GM18907 (cell line): ENCODE data around the gene CNTNAP5.

Source experiments
- ATAC-seq: cut with Tn5 transposase; IDR thresholded peaks from one replicate; pipeline ENCODE4 v1.9.1; 2021; ENCODE audit warnings: mild to moderate bottlenecking, moderate library complexity; ENCODE audit not compliant: unreplicated experiment

The CNTNAP5 gene

GRCh38 chr2:124258140-124258880 lies 233.2 kb downstream of the CNTNAP5 start:
- ATAC-seq = no peak

GRCh38 chr2:124261456-124261855 lies 236.4 kb downstream of the CNTNAP5 start:
- no peak for ATAC-seq

GRCh38 chr2:124264551-124265091 lies 239.5 kb downstream of the CNTNAP5 start:
- ATAC-seq = no peak

GRCh38 chr2:124267794-124268193 lies 242.7 kb downstream of the CNTNAP5 start:
- no peak for ATAC-seq

GRCh38 chr2:124269348-124269747 lies 244.3 kb downstream of the CNTNAP5 start:
- ATAC-seq = no peak

- no peak for ATAC-seq
Measured at GRCh38 chr2:124272261-124272841, 247.3 kb downstream of the CNTNAP5 start.

DNA sequence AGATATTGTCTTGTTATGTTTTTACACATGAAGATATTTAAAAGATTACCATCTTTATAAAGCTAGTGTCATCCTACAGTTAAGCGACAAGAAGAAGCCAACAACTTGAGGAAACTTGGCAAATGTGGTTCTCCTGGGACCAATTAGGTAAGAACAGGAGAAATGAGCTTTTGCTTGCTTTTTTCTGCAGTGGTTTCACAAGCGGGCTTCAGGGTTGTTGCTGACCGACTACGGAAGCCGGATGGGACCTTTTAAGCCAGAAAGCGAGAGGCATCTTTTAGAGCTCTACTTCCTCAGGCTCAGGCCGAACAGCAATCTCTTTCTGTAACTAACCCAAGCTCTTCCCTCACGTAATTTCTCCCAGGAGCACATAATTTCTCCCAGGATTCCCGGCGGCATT lies 256.5 kb downstream of the CNTNAP5 start:
- no peak for ATAC-seq

- no peak for ATAC-seq
Measured at GRCh38 chr2:124283096-124283495, 258.0 kb downstream of the CNTNAP5 start.

- no peak for ATAC-seq
Measured at GRCh38 chr2:124286089-124286783, 261.1 kb downstream of the CNTNAP5 start.

GRCh38 chr2:124289060-124289459 lies 264.0 kb downstream of the CNTNAP5 start:
- no peak for ATAC-seq

- ATAC-seq = no peak
Measured at GRCh38 chr2:124289615-124290014, 264.5 kb downstream of the CNTNAP5 start.

GRCh38 chr2:124296470-124296869 lies 271.4 kb downstream of the CNTNAP5 start:
- ATAC-seq = no peak

DNA sequence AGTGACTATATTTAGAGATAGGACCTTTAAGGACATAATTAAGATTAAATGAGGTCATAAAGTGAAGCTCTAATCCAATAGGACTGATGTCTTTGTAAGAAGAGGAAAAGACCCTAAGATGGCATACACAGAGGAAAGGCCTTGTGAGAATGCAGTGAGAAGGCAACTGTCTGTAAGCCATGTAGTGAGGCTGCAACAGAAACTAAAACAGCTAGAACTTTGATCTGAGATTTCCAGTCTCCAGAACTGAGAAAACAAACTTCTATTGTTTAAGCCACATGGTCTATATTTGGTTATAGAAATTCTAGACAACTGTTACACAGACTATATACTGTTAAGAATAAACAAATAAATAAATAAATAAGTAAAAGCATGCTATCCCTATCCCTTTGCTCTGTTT lies 276.8 kb downstream of the CNTNAP5 start:
- ATAC-seq = no peak

DNA sequence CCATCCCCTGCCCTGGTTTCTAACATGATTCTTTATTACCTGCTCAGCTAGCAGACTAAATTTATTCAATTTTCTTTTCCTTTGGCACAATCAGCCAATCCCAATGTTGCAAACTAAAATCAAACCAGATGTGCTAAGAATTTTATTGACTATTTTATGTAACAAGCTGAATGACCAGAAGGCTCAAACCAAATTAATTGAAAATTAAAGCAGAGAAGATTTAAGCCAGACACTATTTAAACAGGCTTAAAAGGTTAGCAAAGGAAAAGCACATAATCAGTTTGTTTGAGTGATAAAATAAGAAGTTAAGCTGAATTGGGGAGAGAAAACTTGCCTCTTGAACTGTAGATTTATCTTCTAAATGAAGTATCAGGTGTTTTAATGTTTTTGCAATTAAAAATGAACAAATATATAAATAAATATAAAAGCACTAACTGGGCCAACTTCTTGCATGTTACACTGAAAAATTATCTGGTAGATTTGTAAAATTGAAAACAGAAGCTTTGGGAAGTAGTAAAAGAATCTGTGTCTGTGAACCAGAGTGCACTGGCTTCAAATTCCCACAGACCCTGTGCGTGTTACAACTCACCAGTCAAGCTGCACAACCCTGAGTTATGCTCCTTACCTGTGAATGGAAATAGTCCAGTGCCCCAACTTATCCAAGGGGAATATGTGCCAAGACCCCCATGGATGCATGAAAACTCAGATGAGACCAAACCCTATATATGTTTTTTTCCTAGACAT lies 283.4 kb downstream of the CNTNAP5 start:
- no peak for ATAC-seq

GRCh38 chr2:124309563-124310138 lies 284.6 kb downstream of the CNTNAP5 start:
- ATAC-seq = no peak

GRCh38 chr2:124310671-124311070 lies 285.6 kb downstream of the CNTNAP5 start:
- ATAC-seq = no peak

- no peak for ATAC-seq
Measured at GRCh38 chr2:124314084-124314483, 289.0 kb downstream of the CNTNAP5 start.

DNA sequence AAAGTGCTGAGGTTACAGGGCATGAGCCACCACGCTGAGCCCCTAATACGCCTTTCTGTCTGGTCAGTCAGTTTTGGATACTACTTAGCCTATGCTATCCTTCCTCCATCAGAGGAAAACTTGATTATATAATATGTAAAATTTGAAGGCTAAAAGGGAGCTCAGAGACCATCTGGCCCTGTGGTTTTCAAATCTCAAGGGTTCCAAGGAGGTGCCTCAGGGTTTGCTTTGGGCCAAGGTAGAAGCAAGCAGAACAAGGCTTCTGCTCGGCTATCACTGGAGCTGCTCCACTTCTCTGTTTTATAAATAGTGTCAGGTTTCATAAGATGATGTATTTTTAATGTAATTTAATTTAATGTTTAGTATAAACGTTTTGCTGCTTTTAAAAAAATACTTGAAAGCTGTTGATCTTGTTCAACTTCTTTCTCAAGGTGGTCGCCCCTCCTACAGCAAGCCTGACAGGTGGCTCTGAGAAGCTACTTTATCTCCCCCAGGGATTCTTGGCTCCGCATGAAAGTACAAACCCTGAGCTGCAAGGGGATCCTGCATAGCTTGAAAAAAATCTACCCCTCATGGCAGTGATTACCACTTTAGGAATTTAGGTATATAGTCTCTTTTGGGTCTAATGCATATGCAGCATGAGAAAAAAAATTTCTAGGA lies 290.3 kb downstream of the CNTNAP5 start:
- ATAC-seq = no peak

DNA sequence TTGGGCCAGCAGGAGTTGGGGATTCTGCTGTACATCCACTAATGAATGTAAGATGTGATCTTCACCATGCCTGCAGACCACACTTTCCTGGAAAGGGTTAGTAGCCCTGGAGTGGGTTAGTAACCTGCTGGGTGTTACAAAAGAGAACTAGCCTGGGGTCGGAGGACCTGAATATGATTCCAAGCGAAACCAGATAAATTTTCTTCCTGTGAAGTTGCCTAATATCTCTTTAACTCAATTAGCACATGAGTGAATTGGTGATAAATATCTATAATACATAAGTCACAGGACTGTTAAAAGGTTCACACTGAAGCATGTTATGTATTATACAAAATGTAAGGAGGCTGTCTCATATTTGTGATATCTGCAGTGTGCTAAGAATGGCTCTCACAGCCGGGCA lies 291.0 kb downstream of the CNTNAP5 start:
- no peak for ATAC-seq

DNA sequence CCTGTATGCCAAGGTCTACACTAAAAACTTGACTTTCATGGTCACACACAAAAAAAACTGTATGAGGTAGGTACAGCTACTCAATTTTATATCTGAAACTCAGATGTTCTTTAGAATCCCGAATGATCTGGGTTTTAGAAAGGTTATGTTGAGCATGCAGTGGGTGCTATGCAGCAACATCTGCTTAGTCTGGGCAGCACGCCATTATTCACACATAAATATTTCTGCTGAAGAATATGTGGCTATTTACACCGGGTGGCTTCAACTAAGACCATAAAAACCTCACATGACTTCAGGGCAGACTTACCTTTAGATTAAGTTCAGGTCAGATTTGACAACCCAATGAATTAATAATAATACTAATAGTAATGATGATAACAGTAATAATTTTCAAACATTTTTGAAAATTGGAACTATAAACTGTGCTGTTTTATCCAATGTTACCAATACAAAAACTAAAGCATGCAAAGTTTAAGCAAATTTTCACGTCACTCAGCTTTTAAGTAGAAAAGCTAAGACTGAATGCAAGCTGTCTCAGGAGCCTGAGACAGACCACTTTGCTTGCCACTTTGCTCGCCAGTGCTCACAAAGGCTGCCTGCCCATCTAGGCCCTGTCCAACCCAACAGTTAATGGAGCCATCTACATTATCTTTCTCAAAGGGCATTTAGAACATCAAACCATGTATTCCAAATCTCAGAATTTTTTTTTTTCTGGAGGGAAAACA lies 292.0 kb downstream of the CNTNAP5 start:
- no peak for ATAC-seq
